Hematopoietic multipotent progenitor cell treated with erythropoietin and hydrocortisone succinate and interleukin-3 and kit ligand, for 6 days (in vitro differentiated cells): Measurements from ENCODE around the gene ELMO3.
A peak's percentile ranks its signal among the peaks of the same experiment; 100 is the strongest.

Source experiments
- DNase-seq: peaks from one replicate; pipeline ENCODE4 v3.0.0-alpha.2; 2015

ELMO3 gene

DNA sequence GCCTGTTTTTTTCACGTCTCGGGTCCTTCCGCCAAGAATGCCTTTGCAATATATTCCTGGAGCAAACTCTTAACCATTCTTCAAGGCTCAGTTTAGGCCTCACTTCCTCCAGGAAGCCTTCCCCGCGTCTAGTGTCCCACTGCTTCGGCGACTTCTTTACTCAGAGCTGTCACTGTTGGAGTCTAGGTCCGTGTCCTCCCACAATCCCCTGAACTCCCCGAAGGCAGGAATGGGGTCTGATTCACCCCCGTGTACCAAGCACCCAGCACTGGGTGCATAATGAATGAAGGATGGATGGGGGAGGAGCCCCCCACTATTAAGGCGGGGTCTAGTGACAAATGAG is 15.7 kb upstream of the ELMO3 start:
- no peak for DNase-seq

- peak; percentile 99 for DNase-seq
Measured at GRCh38 chr16:67183627-67184452, 15.1 kb upstream of the ELMO3 start, which contains the start of gene MATCAP1. Gene MATCAP1, minus strand, starts transcription at chr16:67183963. Its CDS starts 3,353 bp downstream, at chr16:67180610.

GRCh38 chr16:67184453-67184994 is 14.4 kb upstream of the ELMO3 start:
- DNase-seq, result no peak

GRCh38 chr16:67184995-67185650 is 13.8 kb upstream of the ELMO3 start:
- peak; percentile 97 for DNase-seq

GRCh38 chr16:67185651-67186134 is 13.2 kb upstream of the ELMO3 start:
- DNase-seq, result no peak

- DNase-seq, result no peak
Measured at GRCh38 chr16:67186550-67186950, 12.4 kb upstream of the ELMO3 start.

- no peak for DNase-seq
Measured at GRCh38 chr16:67187175-67187890, 11.6 kb upstream of the ELMO3 start.

- no peak for DNase-seq
Measured at GRCh38 chr16:67188323-67188722, 10.6 kb upstream of the ELMO3 start.

- no peak for DNase-seq
Measured at GRCh38 chr16:67188798-67189197, 10.1 kb upstream of the ELMO3 start.

DNA sequence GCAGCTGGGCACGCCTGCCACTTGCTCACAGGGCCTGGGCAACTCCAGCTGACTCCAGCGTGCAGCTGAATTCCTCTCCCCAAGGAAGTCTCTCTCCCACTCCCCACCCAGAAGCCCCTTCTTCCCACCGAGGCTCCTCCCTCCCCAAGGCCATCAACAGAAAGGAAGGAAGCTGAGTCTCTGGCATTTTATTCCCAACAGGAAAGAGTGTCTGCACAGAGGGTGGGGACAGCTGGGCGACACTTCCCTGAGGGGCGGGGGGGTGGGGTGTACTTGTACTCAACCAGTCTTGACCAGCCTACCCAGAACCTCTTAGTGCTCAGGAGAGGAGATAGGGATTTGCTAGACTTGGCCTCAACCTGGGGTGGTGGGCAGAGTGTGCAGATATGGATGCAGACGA is 8.9 kb upstream of the ELMO3 start, which contains the start of gene EXOC3L1:
Gene EXOC3L1, minus strand, starts transcription at position 96 of the 400 bp plus-strand sequence. CDS start 460 bp downstream, outside the sequence.
- no peak for DNase-seq

DNA sequence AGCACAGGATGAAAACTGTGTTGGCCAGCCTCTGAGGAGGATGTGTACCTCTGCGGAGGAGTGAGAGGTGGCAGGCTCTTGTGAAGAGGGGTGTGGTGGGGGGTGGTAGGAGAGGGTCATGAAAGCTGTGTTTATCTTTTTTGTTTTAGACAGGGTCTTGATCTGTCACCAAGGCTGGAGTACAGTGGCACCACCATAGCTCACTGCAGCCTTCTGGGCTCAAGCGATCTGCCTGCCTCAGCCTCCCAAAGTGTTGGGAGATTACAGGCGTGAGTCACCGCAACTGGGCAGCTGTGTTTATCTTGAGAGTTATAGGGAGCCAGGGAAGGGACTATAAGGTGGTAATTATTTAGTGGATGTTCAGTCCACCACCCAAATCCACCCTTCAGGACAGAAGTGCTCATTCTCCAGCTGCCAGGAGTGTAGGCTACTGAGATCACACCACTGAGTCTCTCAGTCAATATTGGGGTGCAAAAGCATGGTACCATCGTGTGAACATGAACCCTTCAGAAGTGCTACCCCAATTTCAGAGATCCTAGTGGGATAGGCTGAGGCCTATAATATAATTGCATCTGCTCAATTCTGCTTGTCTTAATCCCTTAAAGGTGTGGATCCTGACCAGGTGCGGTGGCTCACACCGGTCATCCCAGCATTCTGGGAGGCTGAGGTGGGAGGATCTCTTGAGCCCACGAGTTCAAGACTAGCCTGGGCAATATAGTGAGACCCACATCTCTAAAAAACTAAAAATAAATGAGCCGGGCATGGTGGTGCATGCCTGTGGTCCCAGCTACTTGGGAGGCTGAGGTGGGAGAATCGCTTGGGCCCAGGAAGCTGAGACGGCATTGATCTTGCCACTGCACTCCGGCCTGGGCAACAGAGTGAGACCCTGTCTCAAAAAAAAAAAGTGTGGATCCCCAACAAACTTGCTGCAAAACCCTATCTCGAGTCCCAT is 8.2 kb upstream of the ELMO3 start:
- DNase-seq, result peak; percentile 68

DNA sequence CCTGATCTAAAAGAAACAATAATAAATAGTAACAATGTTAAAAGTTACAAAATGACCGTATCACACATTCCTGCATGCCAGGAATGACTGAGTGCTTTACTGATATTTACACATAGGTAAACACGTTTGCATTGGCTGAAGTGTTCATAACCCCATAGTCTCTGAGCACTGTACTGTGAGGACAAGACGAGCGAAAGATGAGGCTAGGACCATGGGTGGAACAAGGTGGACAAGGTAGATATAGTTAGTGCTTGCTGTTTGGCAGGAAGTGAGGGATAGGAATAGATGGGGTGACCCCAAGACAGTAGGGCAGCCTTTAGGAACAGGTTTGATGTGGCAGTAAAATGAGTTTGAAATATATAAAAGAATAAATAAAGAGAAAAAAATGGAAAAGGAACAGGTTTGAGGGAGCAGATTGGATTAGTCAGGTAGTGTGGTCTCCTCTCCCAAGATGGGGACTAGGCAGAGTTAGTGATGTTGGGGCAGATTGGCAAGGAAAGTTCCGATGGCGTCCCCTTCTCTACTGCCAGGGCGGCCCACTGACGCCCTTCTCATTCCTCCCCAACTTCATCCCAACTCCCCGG is 7.4 kb upstream of the ELMO3 start:
- no peak for DNase-seq

DNA sequence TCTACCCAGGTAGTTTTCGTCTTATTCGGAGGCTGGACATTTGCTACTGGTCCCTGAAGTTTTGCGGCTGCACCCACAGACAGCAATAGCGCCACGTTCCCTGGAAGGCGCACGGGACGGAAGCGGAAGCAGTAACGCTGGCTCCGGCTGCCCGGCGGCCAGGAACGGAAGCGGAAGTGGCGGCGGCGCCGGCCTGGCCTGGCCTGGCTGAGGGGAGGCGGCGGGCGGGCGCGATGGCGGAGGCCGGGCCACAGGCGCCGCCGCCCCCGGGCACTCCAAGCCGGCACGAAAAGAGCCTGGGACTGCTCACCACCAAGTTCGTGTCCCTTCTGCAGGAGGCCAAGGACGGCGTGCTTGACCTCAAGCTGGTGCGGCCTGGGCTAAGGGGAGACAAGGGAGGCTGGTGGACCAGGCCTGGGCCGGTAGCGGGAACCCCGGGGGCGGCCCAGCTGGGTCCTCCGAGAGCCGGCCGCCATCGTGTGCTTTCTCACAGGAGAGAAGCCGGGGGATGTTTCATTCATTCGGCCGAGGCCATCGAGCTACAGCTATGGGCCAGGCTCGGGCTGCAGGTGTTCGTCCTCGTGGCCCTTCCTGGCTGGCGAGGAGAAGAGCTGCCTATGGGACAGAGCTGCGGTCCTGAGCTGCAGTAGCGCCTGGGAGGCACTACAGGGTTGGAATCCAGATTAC is 6.8 kb upstream of the ELMO3 start, which contains the start of gene E2F4:
Gene E2F4, plus strand, starts transcription at position 161 of the 687 bp plus-strand sequence. Its CDS starts 73 bp downstream, at position 234.
- peak; percentile 97 for DNase-seq

DNA sequence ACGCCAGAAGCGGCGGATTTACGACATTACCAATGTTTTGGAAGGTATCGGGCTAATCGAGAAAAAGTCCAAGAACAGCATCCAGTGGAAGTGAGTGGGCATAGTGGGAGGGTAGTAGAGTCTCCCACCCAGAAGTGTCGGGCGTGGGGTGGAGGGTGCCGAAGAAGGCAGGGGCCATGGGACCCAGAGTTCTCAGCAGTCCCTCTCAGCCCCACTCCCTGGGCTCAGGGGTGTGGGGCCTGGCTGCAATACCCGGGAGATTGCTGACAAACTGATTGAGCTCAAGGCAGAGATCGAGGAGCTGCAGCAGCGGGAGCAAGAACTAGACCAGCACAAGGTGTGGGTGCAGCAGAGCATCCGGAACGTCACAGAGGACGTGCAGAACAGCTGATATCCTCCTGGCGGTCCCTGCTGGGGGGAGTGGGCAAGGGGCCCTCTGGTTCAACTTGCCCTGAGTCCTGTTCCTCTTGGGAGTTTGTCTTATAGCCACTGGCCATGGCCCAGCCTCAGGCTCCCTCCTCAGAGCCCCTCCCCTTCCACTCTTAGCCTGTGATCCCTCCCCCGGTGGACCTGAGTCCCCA is 6.1 kb upstream of the ELMO3 start:
- DNase-seq, result peak; percentile 52

- DNase-seq, result no peak
Measured at GRCh38 chr16:67193536-67193935, 5.4 kb upstream of the ELMO3 start.

- DNase-seq, result peak; percentile 90
Measured at GRCh38 chr16:67194260-67194659, 4.7 kb upstream of the ELMO3 start.

- no peak for DNase-seq
Measured at GRCh38 chr16:67195676-67196075, 3.3 kb upstream of the ELMO3 start.

DNA sequence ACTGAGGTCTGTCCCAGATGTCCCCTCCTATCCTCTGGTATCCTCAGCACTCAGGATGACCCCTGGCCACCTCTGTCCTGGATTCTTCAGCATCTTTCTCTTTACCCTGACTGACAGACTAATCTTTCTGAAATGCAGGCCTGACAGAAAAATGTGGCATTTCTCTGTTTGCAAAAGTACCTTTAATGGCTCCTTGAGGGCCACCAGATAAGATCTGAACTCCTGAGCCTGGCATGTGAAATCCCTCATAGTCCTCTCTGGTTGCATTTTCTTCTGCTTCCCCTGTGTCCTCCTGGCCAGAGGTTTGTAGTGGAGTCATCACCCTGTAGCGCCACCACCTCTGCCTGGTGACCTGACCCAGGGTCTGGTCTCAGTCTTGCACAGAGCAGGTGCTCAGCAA is 2.0 kb upstream of the ELMO3 start:
- DNase-seq, result no peak

- DNase-seq, result no peak
Measured at GRCh38 chr16:67197704-67198103, 1.2 kb upstream of the ELMO3 start.

GRCh38 chr16:67198238-67198734 is 645 bp upstream of the ELMO3 start:
- peak; percentile 84 for DNase-seq
